RWPE2 (cell line): ENCODE data around the gene HAL.

Experiments
- ATAC-seq: fragments of 200-7000 bp; cut with Tn5 transposase; 3 replicates; pipeline ENCODE4 v1.9.1; 2021; ENCODE audit warnings: low read depth
- DNase-seq: peaks from one replicate; pipeline ENCODE4 v3.0.0-alpha.2; 2020; ENCODE audit warnings: low spot score
- H3K27ac ChIP-seq: fragments of 450-650 bp; 2 replicates; pipeline ENCODE4 v1.5.1; 2017; ENCODE audit warnings: mild to moderate bottlenecking; ENCODE audit not compliant: poor library complexity, severe bottlenecking
- H3K27me3 ChIP-seq: fragments of 250-450 bp; sonication (Bioruptor Pico); 2 replicates; pipeline ENCODE4 v1.5.1; 2021; ENCODE audit warnings: mild to moderate bottlenecking, moderate library complexity; ENCODE audit not compliant: insufficient read depth, poor library complexity, severe bottlenecking
- H3K36me3 ChIP-seq: fragments of 250-450 bp; sonication (Bioruptor Pico); 2 replicates; pipeline ENCODE4 v1.5.1; 2020; ENCODE audit warnings: low read depth, mild to moderate bottlenecking, moderate library complexity
- H3K4me1 ChIP-seq: fragments of 250-450 bp; sonication (Bioruptor Pico); 2 replicates; pipeline ENCODE4 v1.5.1; 2021; ENCODE audit warnings: mild to moderate bottlenecking, moderate library complexity; ENCODE audit not compliant: insufficient read depth, poor library complexity, severe bottlenecking
- H3K4me3 ChIP-seq: fragments of 250-450 bp; sonication (Bioruptor Pico); 2 replicates; pipeline ENCODE4 v1.5.1; 2021; ENCODE audit warnings: mild to moderate bottlenecking, moderate library complexity; ENCODE audit not compliant: severe bottlenecking
- H3K9me3 ChIP-seq: fragments of 250-450 bp; sonication (Bioruptor Pico); 2 replicates; pipeline ENCODE4 v1.5.1; 2021; ENCODE audit warnings: mild to moderate bottlenecking, moderate library complexity; ENCODE audit not compliant: severe bottlenecking
- TF ChIP-seq, protein P1 (sequence below): fragments of 450-650 bp; IDR thresholded peaks from one replicate; pipeline ENCODE4 v1.5.1; 2017; ENCODE audit warnings: mild to moderate bottlenecking, moderate library complexity; ENCODE audit not compliant: poor library complexity, severe bottlenecking

The HAL gene

DNA sequence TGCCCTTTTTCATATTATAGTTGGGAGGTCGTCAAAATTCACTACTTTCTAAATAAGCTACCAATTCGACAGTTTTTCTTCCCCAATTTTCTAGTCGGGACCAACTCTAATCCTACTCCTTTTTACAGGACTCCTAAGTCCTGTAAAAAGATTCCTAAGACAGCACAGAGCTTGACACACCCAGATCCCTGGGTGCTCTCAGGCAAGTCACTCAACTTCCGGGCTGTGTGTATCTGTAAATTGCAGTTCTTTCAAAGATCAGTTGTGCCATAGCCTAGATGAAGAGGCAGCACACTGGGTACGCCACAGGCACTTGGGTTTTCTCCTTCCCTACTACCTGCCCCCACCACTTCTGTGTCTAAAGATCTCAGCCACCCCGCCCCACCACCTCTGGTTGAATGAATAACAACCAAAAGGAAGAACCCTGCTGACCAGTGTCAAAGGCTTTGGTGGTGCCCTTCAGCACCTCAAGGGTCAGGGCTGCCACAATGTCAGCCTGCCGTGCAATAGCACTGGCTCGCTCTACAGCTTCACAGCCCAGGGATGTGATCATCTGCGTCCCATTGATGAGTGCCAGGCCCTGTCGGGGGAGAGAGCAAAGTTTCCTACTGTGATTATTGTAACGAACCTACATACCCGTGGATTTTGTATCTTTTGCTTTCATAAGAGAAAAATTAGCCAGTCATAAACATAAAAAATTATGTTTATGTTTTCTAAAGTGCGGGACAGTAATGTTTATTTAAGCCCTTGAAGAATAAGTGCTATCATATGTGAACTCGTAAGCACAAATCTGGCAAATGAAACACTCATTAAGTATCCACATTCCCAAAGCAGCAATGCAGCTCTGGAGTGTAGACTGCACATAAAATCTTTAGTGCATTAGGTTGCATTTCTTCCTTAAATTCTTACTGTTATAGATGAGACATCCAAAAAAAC, 9.2 kb downstream of the HAL start:
- TF ChIP-seq, protein P1, sequence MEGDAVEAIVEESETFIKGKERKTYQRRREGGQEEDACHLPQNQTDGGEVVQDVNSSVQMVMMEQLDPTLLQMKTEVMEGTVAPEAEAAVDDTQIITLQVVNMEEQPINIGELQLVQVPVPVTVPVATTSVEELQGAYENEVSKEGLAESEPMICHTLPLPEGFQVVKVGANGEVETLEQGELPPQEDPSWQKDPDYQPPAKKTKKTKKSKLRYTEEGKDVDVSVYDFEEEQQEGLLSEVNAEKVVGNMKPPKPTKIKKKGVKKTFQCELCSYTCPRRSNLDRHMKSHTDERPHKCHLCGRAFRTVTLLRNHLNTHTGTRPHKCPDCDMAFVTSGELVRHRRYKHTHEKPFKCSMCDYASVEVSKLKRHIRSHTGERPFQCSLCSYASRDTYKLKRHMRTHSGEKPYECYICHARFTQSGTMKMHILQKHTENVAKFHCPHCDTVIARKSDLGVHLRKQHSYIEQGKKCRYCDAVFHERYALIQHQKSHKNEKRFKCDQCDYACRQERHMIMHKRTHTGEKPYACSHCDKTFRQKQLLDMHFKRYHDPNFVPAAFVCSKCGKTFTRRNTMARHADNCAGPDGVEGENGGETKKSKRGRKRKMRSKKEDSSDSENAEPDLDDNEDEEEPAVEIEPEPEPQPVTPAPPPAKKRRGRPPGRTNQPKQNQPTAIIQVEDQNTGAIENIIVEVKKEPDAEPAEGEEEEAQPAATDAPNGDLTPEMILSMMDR = no peak
- Histone ChIP-seq H3K9me3 (no peaks in the 10 kb centered on the region), H3K4me3 (no peak overlapping the region), H3K36me3 (no peaks in the 10 kb centered on the region), H3K27me3 (no peaks in the 10 kb centered on the region), H3K27ac (no peak overlapping the region), H3K4me1 (no peaks in the 10 kb centered on the region)
- ATAC-seq = no peak
- DNase-seq = no peak

DNA sequence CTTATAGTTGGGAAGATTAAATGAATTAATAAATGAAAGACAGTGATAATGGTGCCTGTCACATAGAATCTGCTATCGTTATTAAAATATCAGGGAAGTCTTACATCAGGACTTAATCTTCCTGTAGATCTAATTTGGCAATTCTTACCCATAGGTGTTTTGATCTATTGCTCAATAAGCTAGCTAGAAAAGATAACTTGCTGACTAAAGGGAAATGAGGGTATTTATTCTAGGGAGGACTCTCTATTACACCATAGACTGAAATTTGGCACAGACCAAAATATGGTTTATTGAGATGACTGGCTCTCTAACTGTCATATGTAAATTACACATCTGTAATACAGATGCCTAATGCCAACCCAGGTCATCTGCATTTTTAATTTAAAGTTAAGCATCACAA, 11.5 kb downstream of the HAL start:
- DNase-seq (no peak), ATAC-seq (no peak)
- Histone ChIP-seq H3K9me3 (no peaks in the 10 kb centered on the region), H3K4me3 (no peak overlapping the region), H3K27me3 (no peaks in the 10 kb centered on the region), H3K4me1 (no peaks in the 10 kb centered on the region), H3K27ac (no peak overlapping the region), H3K36me3 (no peaks in the 10 kb centered on the region)
- TF ChIP-seq, protein P1 = no peak

- H3K4me1 ChIP-seq = no peaks in the 10 kb centered on the region
- H3K27me3 ChIP-seq = no peaks in the 10 kb centered on the region
- TF ChIP-seq, protein P1 = no peak
- H3K36me3 ChIP-seq = no peaks in the 10 kb centered on the region
- DNase-seq = no peak
- no peak for ATAC-seq
- H3K9me3 ChIP-seq = no peaks in the 10 kb centered on the region
- no peak overlapping the region for H3K27ac ChIP-seq
- no peak overlapping the region for H3K4me3 ChIP-seq
Observed at GRCh38 chr12:95982602-95983001, 13.5 kb downstream of the HAL start.

DNA sequence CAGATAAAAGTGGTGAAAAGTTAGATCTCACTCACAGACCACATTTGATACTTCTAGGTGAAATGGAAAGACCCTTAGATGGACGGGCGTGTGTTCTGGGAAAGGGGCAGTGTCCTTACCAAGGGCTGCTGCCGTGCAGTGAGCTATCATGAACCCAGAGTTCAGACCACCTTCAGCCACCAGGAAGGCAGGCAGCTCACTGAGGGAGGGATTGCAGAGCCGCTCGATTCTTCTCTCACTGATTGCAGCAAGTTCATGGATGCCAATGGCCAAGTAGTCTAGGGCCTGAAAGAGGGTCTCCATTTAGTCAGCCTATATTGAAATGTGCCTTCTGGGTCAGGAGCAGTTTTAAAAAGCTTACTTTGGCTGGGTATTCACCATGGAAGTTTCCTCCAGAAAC, 15.7 kb downstream of the HAL start:
- no peaks in the 10 kb centered on the region for H3K4me1 ChIP-seq
- H3K27ac ChIP-seq = no peak overlapping the region
- DNase-seq = no peak
- no peaks in the 10 kb centered on the region for H3K27me3 ChIP-seq
- TF ChIP-seq, protein P1 = no peak
- ATAC-seq = no peak
- H3K4me3 ChIP-seq = no peak overlapping the region
- no peaks in the 10 kb centered on the region for H3K9me3 ChIP-seq
- no peaks in the 10 kb centered on the region for H3K36me3 ChIP-seq

- Histone ChIP-seq H3K27me3 (no peaks in the 10 kb centered on the region), H3K9me3 (no peaks in the 10 kb centered on the region), H3K4me1 (no peaks in the 10 kb centered on the region), H3K36me3 (no peaks in the 10 kb centered on the region), H3K4me3 (no peak overlapping the region), H3K27ac (no peak overlapping the region)
- no peak for DNase-seq
- TF ChIP-seq, protein P1 = no peak
- no peak for ATAC-seq
Observed at GRCh38 chr12:95978774-95979173, 17.4 kb downstream of the HAL start.
